ENCODE measurements around the gene IER5L.

Gene IER5L

GRCh38 chr9:129208207-129209032, 30.4 kb upstream of the IER5L start:
- H3K4me3 ChIP-seq (ENCODE audit: low read depth, low read length) = no peak overlapping the region
- peak; percentile 33 for DNase-seq (ENCODE audit: low read depth)
- TF ChIP-seq POLR2A (IDR thresholded peaks at IDR 0.05; ENCODE audit: extremely low read depth, insufficient read length) (no peak), CTCF (IDR thresholded peaks at IDR 0.05; ENCODE audit: low read depth, low read length) (no peak), MYC (IDR thresholded peaks at IDR 0.05; ENCODE audit: low read depth, low read length) (no peak), MAX (IDR thresholded peaks at IDR 0.05; ENCODE audit: low read depth, low read length) (no peak)

- TF ChIP-seq POLR2A (IDR thresholded peaks at IDR 0.05; ENCODE audit: extremely low read depth, insufficient read length) = no peak
- TF ChIP-seq CTCF (IDR thresholded peaks at IDR 0.05; ENCODE audit: low read depth, low read length) = no peak
- no peak for TF ChIP-seq MAX (IDR thresholded peaks at IDR 0.05; ENCODE audit: low read depth, low read length)
- no peak for TF ChIP-seq MYC (IDR thresholded peaks at IDR 0.05; ENCODE audit: low read depth, low read length)
- no peak overlapping the region for H3K4me3 ChIP-seq (ENCODE audit: low read depth, low read length)
- no peak for DNase-seq (ENCODE audit: low read depth)
Observed at GRCh38 chr9:129206905-129207304, 28.8 kb upstream of the IER5L start.

DNA sequence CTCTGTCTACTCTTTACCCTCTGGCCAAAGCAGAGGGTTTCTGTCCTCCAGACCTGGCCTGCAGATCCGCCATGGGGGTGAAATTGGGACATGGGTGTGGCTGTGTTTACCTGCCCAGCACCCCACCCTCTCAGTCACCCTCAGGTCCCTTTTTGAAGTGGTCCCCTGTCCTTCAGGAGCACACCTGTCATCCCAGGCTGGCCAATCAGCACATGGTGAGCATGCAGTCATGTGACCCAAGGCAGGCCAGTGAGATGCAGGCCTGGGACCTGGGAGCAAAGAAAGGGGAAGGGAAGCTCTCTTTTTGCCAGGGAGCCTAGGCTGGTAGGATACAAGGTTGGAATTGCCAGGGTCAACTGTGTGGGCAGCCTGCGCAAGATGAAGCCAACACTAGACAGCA, 28.3 kb upstream of the IER5L start:
- H3K4me3 ChIP-seq (ENCODE audit: low read depth, low read length) = no peak overlapping the region
- no peak for TF ChIP-seq MAX (IDR thresholded peaks at IDR 0.05; ENCODE audit: low read depth, low read length)
- no peak for TF ChIP-seq POLR2A (IDR thresholded peaks at IDR 0.05; ENCODE audit: extremely low read depth, insufficient read length)
- TF ChIP-seq MYC (IDR thresholded peaks at IDR 0.05; ENCODE audit: low read depth, low read length) = no peak
- TF ChIP-seq CTCF (IDR thresholded peaks at IDR 0.05; ENCODE audit: low read depth, low read length) = no peak
- DNase-seq (ENCODE audit: low read depth) = no peak

GRCh38 chr9:129204840-129205239, 26.8 kb upstream of the IER5L start:
- H3K4me3 ChIP-seq (ENCODE audit: low read depth, low read length) = no peak overlapping the region
- no peak for DNase-seq (ENCODE audit: low read depth)
- TF ChIP-seq MAX (IDR thresholded peaks at IDR 0.05; ENCODE audit: low read depth, low read length) (no peak), CTCF (IDR thresholded peaks at IDR 0.05; ENCODE audit: low read depth, low read length) (no peak), POLR2A (IDR thresholded peaks at IDR 0.05; ENCODE audit: extremely low read depth, insufficient read length) (no peak), MYC (IDR thresholded peaks at IDR 0.05; ENCODE audit: low read depth, low read length) (no peak)

DNA sequence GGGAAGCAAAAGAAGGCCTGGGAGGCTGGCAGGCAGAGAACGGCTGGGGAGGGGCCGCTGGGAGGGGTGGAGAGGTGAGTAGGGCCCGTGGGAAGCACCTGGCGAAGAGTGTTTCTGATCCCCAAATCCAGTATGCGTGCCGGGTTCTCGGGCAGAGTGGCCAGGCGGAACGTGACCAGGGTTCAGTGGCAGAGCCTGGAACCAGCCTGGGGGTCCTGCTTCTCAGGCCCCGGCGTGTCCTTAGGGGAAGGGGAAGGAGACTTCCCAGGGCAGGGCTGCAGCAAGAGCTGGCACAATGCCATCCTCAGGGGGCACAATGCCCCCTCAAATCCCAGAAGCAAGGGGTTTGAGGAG, 25.5 kb upstream of the IER5L start:
- TF ChIP-seq CTCF (IDR thresholded peaks at IDR 0.05; ENCODE audit: low read depth, low read length) = no peak
- TF ChIP-seq POLR2A (IDR thresholded peaks at IDR 0.05; ENCODE audit: extremely low read depth, insufficient read length) = no peak
- no peak for TF ChIP-seq MAX (IDR thresholded peaks at IDR 0.05; ENCODE audit: low read depth, low read length)
- TF ChIP-seq MYC (IDR thresholded peaks at IDR 0.05; ENCODE audit: low read depth, low read length) = no peak
- no peak for DNase-seq (ENCODE audit: low read depth)
- H3K4me3 ChIP-seq (ENCODE audit: low read depth, low read length) = no peak overlapping the region
